Calu3 (cell line): ENCODE data around the gene EXOG. TPM values are rescaled to one million over a fixed set of nuclear protein-coding genes. Genes with fewer than 3 reads are reported as not detected.

ENCODE experiments used
- BruUV-seq: library from RNA; stranded (reverse); fragments of 400-500 nt; replicated peaks from 2 replicates; lab custom pipeline; 2021; lab: Mats Ljungman, UMichigan
- CTCF ChIA-PET: fragments of 300-600 bp; sonication (Branson Sonifier 250); formaldehyde crosslinking; loops from one replicate; lab custom pipeline; 2022; ENCODE audit warnings: antibody characterized with exemption; lab: Charles Lee
- DNase-seq: peaks from one replicate; pipeline ENCODE4 v3.0.0; 2022
- H3K27ac Mint-ChIP-seq: one replicate; pipeline ENCODE4 v1.8.0; 2022; ENCODE audit warnings: mixed read lengths; ENCODE audit not compliant: unreplicated experiment
- H3K27me3 Mint-ChIP-seq: one replicate; pipeline ENCODE4 v1.8.0; 2022; ENCODE audit warnings: mixed read lengths; ENCODE audit not compliant: unreplicated experiment
- H3K36me3 Mint-ChIP-seq: one replicate; pipeline ENCODE4 v1.8.0; 2022; ENCODE audit warnings: mild to moderate bottlenecking, moderate library complexity, mixed read lengths; ENCODE audit not compliant: insufficient read depth, unreplicated experiment
- H3K4me1 Mint-ChIP-seq: one replicate; pipeline ENCODE4 v1.8.0; 2022; ENCODE audit warnings: mild to moderate bottlenecking, low read depth, mixed read lengths; ENCODE audit not compliant: unreplicated experiment
- H3K4me3 Mint-ChIP-seq: one replicate; pipeline ENCODE4 v1.8.0; 2022; ENCODE audit warnings: mild to moderate bottlenecking, low read depth, moderate library complexity, mixed read lengths; ENCODE audit not compliant: unreplicated experiment
- H3K9me3 Mint-ChIP-seq: one replicate; pipeline ENCODE4 v1.8.0; 2022; ENCODE audit warnings: low read depth, mixed read lengths; ENCODE audit not compliant: unreplicated experiment
- intact Hi-C: fragments of 100-400 bp; cut with micrococcal nuclease; formaldehyde crosslinking; loops from one replicate; pipeline ENCODE4 v1.10.0; 2022; ENCODE audit not compliant: unreplicated experiment
- total RNA-seq: library from RNA; stranded (reverse); gene quantifications from 2 replicates; pipeline ENCODE4 v1.2.3, GENCODE V29; 2022
- TF ChIP-seq, protein P1 (sequence below): fragments of 200-600 bp; IDR thresholded peaks from one replicate; pipeline ENCODE4 v1.8.0; 2022; ENCODE audit warnings: antibody characterized with exemption; ENCODE audit not compliant: unreplicated experiment

Gene EXOG
- total RNA-seq, 1 experiment from 2014 or later: 13.2 TPM

DNA sequence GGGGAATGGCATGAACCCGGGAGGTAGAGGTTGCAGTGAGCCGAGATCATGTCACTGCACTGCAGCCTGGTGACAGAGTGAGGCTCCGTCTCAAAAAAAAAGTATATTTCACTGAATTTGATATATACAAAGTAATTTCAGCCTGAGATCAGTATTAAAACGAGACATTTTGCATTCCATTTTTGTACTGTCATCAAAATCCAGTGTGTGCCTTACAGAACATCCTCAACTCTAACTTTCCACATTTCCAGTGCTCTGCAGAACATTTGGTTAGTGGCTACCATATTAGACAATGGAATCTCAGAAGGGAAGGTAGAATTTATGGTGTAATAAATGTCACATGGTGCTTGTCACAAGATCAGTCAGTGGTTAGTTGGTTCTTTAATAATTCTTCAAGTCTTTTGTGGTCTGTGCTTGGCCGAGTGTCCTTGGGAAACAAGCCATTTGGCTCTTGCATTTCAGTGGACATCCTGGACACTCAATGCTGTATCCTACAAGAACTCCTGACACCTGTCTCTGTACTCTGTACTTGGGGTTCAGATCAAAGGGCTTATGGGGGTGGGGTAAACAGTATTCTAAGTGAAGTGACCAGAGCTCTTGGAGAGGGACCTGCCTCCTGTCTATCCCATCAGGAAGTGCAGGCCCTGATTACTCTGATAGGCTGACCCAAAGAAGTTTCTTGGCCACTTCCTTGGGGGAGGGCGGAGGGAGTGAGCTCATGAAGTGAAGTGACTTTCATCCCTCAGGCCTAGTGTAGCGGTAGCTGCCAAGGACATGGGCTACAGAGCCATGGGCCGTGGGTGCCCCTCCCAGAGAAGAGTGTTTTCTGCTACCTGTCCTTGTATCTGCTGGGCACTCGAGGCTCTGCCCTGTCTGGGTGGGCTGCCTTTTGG, 38.8 kb upstream of the EXOG start:
- intact Hi-C loops: loop anchor here (10.0 kb wide), 1 partner anchor 113 kb away; the partner anchor contains the start of gene XYLB
- Mint-ChIP-seq H3K27me3 (no peaks in the 10 kb centered on the region), H3K4me1 (peaks cover 33% of the 10 kb centered on the region), H3K27ac (no peak overlapping the region), H3K9me3 (no peaks in the 10 kb centered on the region), H3K4me3 (no peak overlapping the region), H3K36me3 (peaks cover 30% of the 10 kb centered on the region)
- no peak for DNase-seq
- BruUV-seq: no TSS peak
- CTCF ChIA-PET: interaction anchor here (0.6 kb wide), 1 partner anchor 338 kb away, joined by 3 read pairs; no protein-coding TSS in a partner anchor
- TF ChIP-seq, protein P1, sequence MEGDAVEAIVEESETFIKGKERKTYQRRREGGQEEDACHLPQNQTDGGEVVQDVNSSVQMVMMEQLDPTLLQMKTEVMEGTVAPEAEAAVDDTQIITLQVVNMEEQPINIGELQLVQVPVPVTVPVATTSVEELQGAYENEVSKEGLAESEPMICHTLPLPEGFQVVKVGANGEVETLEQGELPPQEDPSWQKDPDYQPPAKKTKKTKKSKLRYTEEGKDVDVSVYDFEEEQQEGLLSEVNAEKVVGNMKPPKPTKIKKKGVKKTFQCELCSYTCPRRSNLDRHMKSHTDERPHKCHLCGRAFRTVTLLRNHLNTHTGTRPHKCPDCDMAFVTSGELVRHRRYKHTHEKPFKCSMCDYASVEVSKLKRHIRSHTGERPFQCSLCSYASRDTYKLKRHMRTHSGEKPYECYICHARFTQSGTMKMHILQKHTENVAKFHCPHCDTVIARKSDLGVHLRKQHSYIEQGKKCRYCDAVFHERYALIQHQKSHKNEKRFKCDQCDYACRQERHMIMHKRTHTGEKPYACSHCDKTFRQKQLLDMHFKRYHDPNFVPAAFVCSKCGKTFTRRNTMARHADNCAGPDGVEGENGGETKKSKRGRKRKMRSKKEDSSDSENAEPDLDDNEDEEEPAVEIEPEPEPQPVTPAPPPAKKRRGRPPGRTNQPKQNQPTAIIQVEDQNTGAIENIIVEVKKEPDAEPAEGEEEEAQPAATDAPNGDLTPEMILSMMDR: no peak

GRCh38 chr3:38458796-38459498, 37.2 kb upstream of the EXOG start:
- Mint-ChIP-seq H3K36me3 (peaks cover 17% of the 10 kb centered on the region), H3K4me1 (peaks cover 33% of the 10 kb centered on the region), H3K4me3 (peak overlapping the region; percentile 71), H3K27ac (peak overlapping the region; percentile 30), H3K9me3 (no peaks in the 10 kb centered on the region), H3K27me3 (no peaks in the 10 kb centered on the region)
- intact Hi-C loops: loop anchor here (10.0 kb wide), 1 partner anchor 114 kb away; the partner anchor contains the start of gene XYLB
- CTCF ChIA-PET: no interaction called here
- TF ChIP-seq, protein P1: no peak
- BruUV-seq: no TSS peak
- peak; percentile 56 for DNase-seq

GRCh38 chr3:38459499-38460048, 36.6 kb upstream of the EXOG start:
- peak overlapping the region; percentile 30 for H3K27ac Mint-ChIP-seq
- DNase-seq: no peak
- H3K4me3 Mint-ChIP-seq: peak overlapping the region; percentile 71
- H3K27me3 Mint-ChIP-seq: no peaks in the 10 kb centered on the region
- BruUV-seq: no TSS peak
- no peaks in the 10 kb centered on the region for H3K9me3 Mint-ChIP-seq
- peaks cover 33% of the 10 kb centered on the region for H3K4me1 Mint-ChIP-seq
- TF ChIP-seq, protein P1: no peak
- H3K36me3 Mint-ChIP-seq: peaks cover 12% of the 10 kb centered on the region
- intact Hi-C loops: loop anchor here (10.0 kb wide), 1 partner anchor 115 kb away; the partner anchor contains the start of gene XYLB
- CTCF ChIA-PET: no interaction called here
